COLO668 (cell line): ENCODE measurements around the gene ATP2B2.

Experiments used
- DNase-seq: peaks from one replicate; lab custom pipeline; 2025; ENCODE audit not compliant: unreplicated experiment; lab: John Stamatoyannopoulos, UW

ATP2B2 gene

GRCh38 chr3:10453431-10454163 is 51.8 kb downstream of the ATP2B2 start:
- no peak for DNase-seq

GRCh38 chr3:10450494-10451440 is 54.6 kb downstream of the ATP2B2 start:
- DNase-seq: no peak

GRCh38 chr3:10449436-10449835 is 56.0 kb downstream of the ATP2B2 start:
- DNase-seq: no peak

- DNase-seq: no peak
Observed at GRCh38 chr3:10448544-10448943, 56.8 kb downstream of the ATP2B2 start.

GRCh38 chr3:10447527-10448260 is 57.7 kb downstream of the ATP2B2 start:
- no peak for DNase-seq

- no peak for DNase-seq
Observed at GRCh38 chr3:10447110-10447509, 58.3 kb downstream of the ATP2B2 start.

- no peak for DNase-seq
Observed at GRCh38 chr3:10445561-10446175, 59.7 kb downstream of the ATP2B2 start.

GRCh38 chr3:10444511-10444910 is 60.9 kb downstream of the ATP2B2 start:
- no peak for DNase-seq

GRCh38 chr3:10444110-10444429 is 61.3 kb downstream of the ATP2B2 start:
- no peak for DNase-seq

- no peak for DNase-seq
Observed at GRCh38 chr3:10443272-10444109, 61.9 kb downstream of the ATP2B2 start.

- DNase-seq: no peak
Observed at GRCh38 chr3:10442151-10442795, 63.1 kb downstream of the ATP2B2 start.

GRCh38 chr3:10440684-10441083 is 64.7 kb downstream of the ATP2B2 start:
- DNase-seq: no peak

GRCh38 chr3:10438902-10439610 is 66.3 kb downstream of the ATP2B2 start:
- no peak for DNase-seq

- no peak for DNase-seq
Observed at GRCh38 chr3:10437995-10438901, 67.1 kb downstream of the ATP2B2 start.

- DNase-seq: no peak
Observed at GRCh38 chr3:10437272-10437994, 68.0 kb downstream of the ATP2B2 start.

- no peak for DNase-seq
Observed at GRCh38 chr3:10435850-10436249, 69.5 kb downstream of the ATP2B2 start.

GRCh38 chr3:10434938-10435336 is 70.4 kb downstream of the ATP2B2 start:
- DNase-seq: no peak
